Kidney (tissue), 14 donors: ENCODE results near the gene PAXX. TPM values are rescaled to one million over a fixed set of nuclear protein-coding genes. Genes with fewer than 3 reads are reported as not detected.

Source experiments
- DNase-seq, 5 donors: peaks; one replicate each; pipeline ENCODE4 v3.0.0-alpha.2; 2013 to 2020
- FAIRE-seq: peaks from 2 replicates; lab custom pipeline; 2012; peaks lifted over from hg19 to GRCh38; lab: Jason Lieb, UNC
- H3K27ac ChIP-seq, 2 donors: one replicate each; pipeline ENCODE4 v1.7.0; 2013; ENCODE audit warnings: low read depth in 2 of 2, low read length in 2 of 2, inconsistent platforms in 1 of 2
- H3K27me3 ChIP-seq: one replicate; pipeline ENCODE4 v1.7.1; 2013; ENCODE audit warnings: low read length, inconsistent platforms; ENCODE audit not compliant: control insufficient read depth, insufficient read depth
- H3K36me3 ChIP-seq, 3 donors: one replicate each; pipeline versions ENCODE4 v1.7.0 to v1.7.1; 2013; ENCODE audit warnings: low read length in 3 of 3, control low read depth in 1 of 3, inconsistent platforms in 1 of 3; ENCODE audit not compliant: insufficient read depth in 3 of 3, control insufficient read depth in 2 of 3
- H3K4me1 ChIP-seq, 3 donors: one replicate each; pipeline versions ENCODE4 v1.7.0 to v1.7.1; 2013; ENCODE audit warnings: low read length in 3 of 3, inconsistent platforms in 1 of 3, low read depth in 1 of 3; ENCODE audit not compliant: control insufficient read depth in 2 of 3, insufficient read depth in 2 of 3
- H3K4me3 ChIP-seq, 3 donors: one replicate each; pipeline versions ENCODE4 v1.7.0 to v1.8.1; 2013; ENCODE audit warnings: low read length in 3 of 3, control low read depth in 1 of 3, inconsistent platforms in 1 of 3
- H3K9ac ChIP-seq, 3 donors: one replicate each; pipeline versions ENCODE4 v1.7.0 to v1.7.1; 2013; ENCODE audit warnings: low read length in 3 of 3, control low read depth in 1 of 3, inconsistent platforms in 1 of 3
- H3K9me3 ChIP-seq, 3 donors: one replicate each; pipeline versions ENCODE4 v1.7.0 to v1.7.1; 2013; ENCODE audit warnings: low read length in 3 of 3, control low read depth in 1 of 3, inconsistent platforms in 1 of 3; ENCODE audit not compliant: control insufficient read depth in 2 of 3, insufficient read depth in 1 of 3
- intact Hi-C: fragments of 100-400 bp; cut with DNase I; formaldehyde crosslinking; loops from one replicate; pipeline ENCODE4 v1.11.1; 2022
- polyA plus RNA-seq: library from polyadenylated mRNA; stranded (reverse); fragments of 350-450 nt; fragmentation: Illumina TruSeq; extraction: RNeasy Lipid Tissue Mini Kit (QIAGEN cat#74804); gene quantifications from one replicate; pipeline ENCODE4 v1.2.3, GENCODE V29; 2014; ENCODE audit warnings: low read depth, low replicate concordance; ENCODE audit not compliant: insufficient read depth
- total RNA-seq: library from RNA; stranded (reverse); fragmentation: NEBNext Ultra II Directional; extraction: Animal tissue kit (Norgen Biotek cat#: 25700); gene quantifications from one replicate; pipeline ENCODE4 v1.2.1, GENCODE V29; 2021
- TF ChIP-seq, protein P1 (sequence below): IDR thresholded peaks from 3 replicates; pipeline ENCODE4 v1.5.1; 2012; ENCODE audit warnings: mild to moderate bottlenecking, moderate library complexity, borderline replicate concordance; ENCODE audit not compliant: insufficient read depth; ENCODE audit errors: extremely low read depth
- donor health status: control.
- donor health status: control.
- donor health status: control.
- donor health status: control.
- donor health status: control.
- donor health status: DM: yes; HTN: yes; CAD: no.
- donor health status: Normal renal cell carcinoma (clear cell type).

The PAXX gene
- total and polyA plus RNA-seq, 2 donors from 2014 or later: 54.2 to 80.9 TPM

GRCh38 chr9:137000177-137000930 is 8.1 kb downstream of the PAXX start:
- FAIRE-seq (no peak), DNase-seq (peak in 1 of 5 donors; percentile 42)
- intact Hi-C loops: no loop called here
- no peak overlapping the region for H3K9ac ChIP-seq
- no peaks in the 10 kb centered on the region for H3K9me3 ChIP-seq
- H3K4me1 ChIP-seq: peaks cover 0 to 13% (median 3%) of the 10 kb centered on the region in 3 donors
- H3K4me3 ChIP-seq: no peak overlapping the region
- H3K27ac ChIP-seq: peak overlapping the region in 1 of 2 donors; percentile 32
- TF ChIP-seq, protein P1, sequence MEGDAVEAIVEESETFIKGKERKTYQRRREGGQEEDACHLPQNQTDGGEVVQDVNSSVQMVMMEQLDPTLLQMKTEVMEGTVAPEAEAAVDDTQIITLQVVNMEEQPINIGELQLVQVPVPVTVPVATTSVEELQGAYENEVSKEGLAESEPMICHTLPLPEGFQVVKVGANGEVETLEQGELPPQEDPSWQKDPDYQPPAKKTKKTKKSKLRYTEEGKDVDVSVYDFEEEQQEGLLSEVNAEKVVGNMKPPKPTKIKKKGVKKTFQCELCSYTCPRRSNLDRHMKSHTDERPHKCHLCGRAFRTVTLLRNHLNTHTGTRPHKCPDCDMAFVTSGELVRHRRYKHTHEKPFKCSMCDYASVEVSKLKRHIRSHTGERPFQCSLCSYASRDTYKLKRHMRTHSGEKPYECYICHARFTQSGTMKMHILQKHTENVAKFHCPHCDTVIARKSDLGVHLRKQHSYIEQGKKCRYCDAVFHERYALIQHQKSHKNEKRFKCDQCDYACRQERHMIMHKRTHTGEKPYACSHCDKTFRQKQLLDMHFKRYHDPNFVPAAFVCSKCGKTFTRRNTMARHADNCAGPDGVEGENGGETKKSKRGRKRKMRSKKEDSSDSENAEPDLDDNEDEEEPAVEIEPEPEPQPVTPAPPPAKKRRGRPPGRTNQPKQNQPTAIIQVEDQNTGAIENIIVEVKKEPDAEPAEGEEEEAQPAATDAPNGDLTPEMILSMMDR: no peak
- no peaks in the 10 kb centered on the region for H3K36me3 ChIP-seq
- H3K27me3 ChIP-seq: no peaks in the 10 kb centered on the region

- H3K27me3 ChIP-seq: no peaks in the 10 kb centered on the region
- DNase-seq: no peak
- H3K27ac ChIP-seq: no peak overlapping the region
- intact Hi-C loops: no loop called here
- H3K4me3 ChIP-seq: no peak overlapping the region
- TF ChIP-seq, protein P1: no peak
- FAIRE-seq: no peak
- H3K9ac ChIP-seq: no peak overlapping the region
- no peaks in the 10 kb centered on the region for H3K36me3 ChIP-seq
- no peaks in the 10 kb centered on the region for H3K9me3 ChIP-seq
- H3K4me1 ChIP-seq: peaks cover 0 to 6% (median 0%) of the 10 kb centered on the region in 3 donors
Observed at GRCh38 chr9:137001857-137002645, 9.8 kb downstream of the PAXX start.

- TF ChIP-seq, protein P1: no peak
- no peak for FAIRE-seq
- Histone ChIP-seq H3K36me3 (no peaks in the 10 kb centered on the region), H3K9me3 (no peaks in the 10 kb centered on the region), H3K9ac (no peak overlapping the region), H3K4me1 (peaks cover 0 to 3% (median 0%) of the 10 kb centered on the region in 3 donors), H3K4me3 (no peak overlapping the region), H3K27ac (no peak overlapping the region), H3K27me3 (no peaks in the 10 kb centered on the region)
- no peak for DNase-seq
- intact Hi-C loops: no loop called here
Observed at GRCh38 chr9:137002646-137003041, 10.4 kb downstream of the PAXX start.
